Stimulated activated CD8-positive, alpha-beta memory T cell treated with anti-CD3 and anti-CD28 coated beads, Interleukin-7, amount 100 ng/mL, for 24 hours (primary cell): Measurements from ENCODE around the gene SBF2.
"Not testable (repeated sequence)": the region's sequence is repeated elsewhere in the genome, so short reads cannot be mapped to it uniquely, and the experiment has no call there.

ENCODE experiments used
- DNase-seq: peaks from one replicate; pipeline ENCODE4 v3.0.0-alpha.2; 2020; ENCODE audit warnings: low read depth

The SBF2 gene

GRCh38 chr11:10051868-10052586 lies 242.0 kb downstream of the SBF2 start:
- no peak for DNase-seq

GRCh38 chr11:10050561-10050960 lies 243.5 kb downstream of the SBF2 start:
- DNase-seq = no peak

- no peak for DNase-seq
These were observed 244.3 kb downstream of the SBF2 start for GRCh38 chr11:10049756-10050155.

GRCh38 chr11:10048350-10048749 lies 245.7 kb downstream of the SBF2 start:
- no peak for DNase-seq

- no peak for DNase-seq
These were observed 249.4 kb downstream of the SBF2 start for GRCh38 chr11:10044618-10045017.

- DNase-seq = no peak
These were observed 251.3 kb downstream of the SBF2 start for GRCh38 chr11:10042699-10043098.

- DNase-seq = no peak
These were observed 252.1 kb downstream of the SBF2 start for GRCh38 chr11:10041748-10042446.

- no peak for DNase-seq
These were observed 252.7 kb downstream of the SBF2 start for GRCh38 chr11:10041332-10041731.

- DNase-seq = no peak
These were observed 255.3 kb downstream of the SBF2 start for GRCh38 chr11:10038521-10039302.

GRCh38 chr11:10035932-10036331 lies 258.1 kb downstream of the SBF2 start:
- not testable (repeated sequence) for DNase-seq

GRCh38 chr11:10032935-10033334 lies 261.1 kb downstream of the SBF2 start:
- DNase-seq = no peak

GRCh38 chr11:10030122-10030490 lies 263.9 kb downstream of the SBF2 start:
- no peak for DNase-seq

GRCh38 chr11:10029386-10030121 lies 264.5 kb downstream of the SBF2 start:
- DNase-seq = no peak

- no peak for DNase-seq
These were observed 267.5 kb downstream of the SBF2 start for GRCh38 chr11:10026514-10026913.

GRCh38 chr11:10023212-10023611 lies 270.8 kb downstream of the SBF2 start:
- no peak for DNase-seq

- no peak for DNase-seq
These were observed 271.3 kb downstream of the SBF2 start for GRCh38 chr11:10022764-10023163.

GRCh38 chr11:10021563-10021962 lies 272.5 kb downstream of the SBF2 start:
- no peak for DNase-seq

GRCh38 chr11:10019906-10020682 lies 273.9 kb downstream of the SBF2 start:
- no peak for DNase-seq

- DNase-seq = no peak
These were observed 276.1 kb downstream of the SBF2 start for GRCh38 chr11:10017911-10018310.

GRCh38 chr11:10017050-10017449 lies 277.0 kb downstream of the SBF2 start:
- DNase-seq = no peak

- no peak for DNase-seq
These were observed 282.0 kb downstream of the SBF2 start for GRCh38 chr11:10012068-10012467.
